Ishikawa (cell line): ENCODE data around the gene ZNF501.

Experiments used
- EP300 ChIP-seq: IDR thresholded peaks from 2 replicates; pipeline ENCODE4 v1.6.1; 2012; ENCODE audit warnings: borderline replicate concordance
- MAX ChIP-seq: IDR thresholded peaks from 2 replicates; pipeline ENCODE4 v1.6.1; 2012
- RAD21 ChIP-seq: IDR thresholded peaks from 2 replicates; pipeline ENCODE4 v1.6.1; 2012; ENCODE audit warnings: low read depth
- REST ChIP-seq: IDR thresholded peaks from 2 replicates; pipeline ENCODE4 v1.6.1; 2012; ENCODE audit warnings: low read depth, mild to moderate bottlenecking
- TAF1 ChIP-seq: IDR thresholded peaks from 2 replicates; pipeline ENCODE4 v1.6.1; 2012; ENCODE audit warnings: low read depth, mild to moderate bottlenecking

GRCh38 chr3:44762170-44762677, 32.8 kb downstream of the ZNF501 start:
- TF ChIP-seq MAX (no peak), TAF1 (no peak), RAD21 (no peak), EP300 (no peak), REST (no peak)
